ENCODE measurements around the gene CRISPLD2.

- no peak for TF ChIP-seq POLR2A (IDR thresholded peaks at IDR 0.05)
- TF ChIP-seq CTCF (IDR thresholded peaks at IDR 0.05): no peak
- TF ChIP-seq POLR2AphosphoS5 (IDR thresholded peaks at IDR 0.05): no peak
These were observed 129.2 kb downstream of the CRISPLD2 start for GRCh38 chr16:84948851-84949610.
